ENCODE measurements around the gene PHETA1. TPM values are rescaled to one million over a fixed set of nuclear protein-coding genes. Genes with fewer than 3 reads are reported as not detected.

Gene PHETA1
- total and polyA plus RNA-seq, 2 donors (not counting 3 experiments of a cell fraction or from before 2014, with no cell fraction given) = 10.6 to 20.0 TPM

- Histone ChIP-seq H3K9ac (replicated peaks; ENCODE audit: extremely low read depth, insufficient read depth, low read length) (no peak overlapping the region), H3K4me2 (ENCODE audit: insufficient read depth, low read length) (no peak overlapping the region), H3K79me2 (ENCODE audit: control insufficient read depth, insufficient read depth, low read length) (no peaks in the 10 kb centered on the region), H3K27me3 (ENCODE audit: control insufficient read depth in 2 of 2, insufficient read depth in 2 of 2, low read length in 2 of 2) (no peaks in the 10 kb centered on the region), H3K36me3 (ENCODE audit: control insufficient read depth in 2 of 2, extremely low read depth in 1 of 2, insufficient read depth in 2 of 2, low read length in 2 of 2) (no peaks in the 10 kb centered on the region), H2AFZ (ENCODE audit: low read depth, low read length) (no peak overlapping the region), H3K27ac (ENCODE audit: insufficient read depth, low read depth, low read length) (no peak overlapping the region), H3K4me1 (ENCODE audit: control insufficient read depth, extremely low read depth, insufficient read depth, low read length) (no peaks in the 10 kb centered on the region), H3K9me1 (replicated peaks; ENCODE audit: control insufficient read depth, extremely low read depth, insufficient read depth, low read length) (no peaks in the 10 kb centered on the region), H3K9me3 (replicated peaks; ENCODE audit: control insufficient read depth, insufficient read depth, low read length) (no peaks in the 10 kb centered on the region), H3K4me3 (replicated peaks in 1 of 3; ENCODE audit: insufficient read depth in 1 of 3, low read depth in 1 of 3, low read length in 3 of 3) (no peak overlapping the region), H4K20me1 (replicated peaks; ENCODE audit: control insufficient read depth, extremely low read depth, insufficient read depth, low read length) (no peaks in the 10 kb centered on the region)
- FAIRE-seq (no peak), DNase-seq (ENCODE audit: low read depth, low spot score) (no peak)
- ChIA-PET POLR2A (no interaction called here), CTCF (no interaction called here)
- no TSS peak for BruUV-seq (replicated peaks)
- intact Hi-C loops (cut with micrococcal nuclease) = no loop called here
- TF ChIP-seq, protein P1, sequence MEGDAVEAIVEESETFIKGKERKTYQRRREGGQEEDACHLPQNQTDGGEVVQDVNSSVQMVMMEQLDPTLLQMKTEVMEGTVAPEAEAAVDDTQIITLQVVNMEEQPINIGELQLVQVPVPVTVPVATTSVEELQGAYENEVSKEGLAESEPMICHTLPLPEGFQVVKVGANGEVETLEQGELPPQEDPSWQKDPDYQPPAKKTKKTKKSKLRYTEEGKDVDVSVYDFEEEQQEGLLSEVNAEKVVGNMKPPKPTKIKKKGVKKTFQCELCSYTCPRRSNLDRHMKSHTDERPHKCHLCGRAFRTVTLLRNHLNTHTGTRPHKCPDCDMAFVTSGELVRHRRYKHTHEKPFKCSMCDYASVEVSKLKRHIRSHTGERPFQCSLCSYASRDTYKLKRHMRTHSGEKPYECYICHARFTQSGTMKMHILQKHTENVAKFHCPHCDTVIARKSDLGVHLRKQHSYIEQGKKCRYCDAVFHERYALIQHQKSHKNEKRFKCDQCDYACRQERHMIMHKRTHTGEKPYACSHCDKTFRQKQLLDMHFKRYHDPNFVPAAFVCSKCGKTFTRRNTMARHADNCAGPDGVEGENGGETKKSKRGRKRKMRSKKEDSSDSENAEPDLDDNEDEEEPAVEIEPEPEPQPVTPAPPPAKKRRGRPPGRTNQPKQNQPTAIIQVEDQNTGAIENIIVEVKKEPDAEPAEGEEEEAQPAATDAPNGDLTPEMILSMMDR (IDR thresholded peaks at IDR 0.05; ENCODE audit: extremely low read depth in 1 of 2, insufficient read depth in 1 of 2, low read depth in 1 of 2, low read length in 2 of 2) = no peak
- TF ChIP-seq JUN (IDR thresholded peaks at IDR 0.05; ENCODE audit: borderline replicate concordance, insufficient read depth, insufficient read length, low read depth) = no peak
- TF ChIP-seq POLR2A (IDR thresholded peaks at IDR 0.05; ENCODE audit: low read depth, low read length) = no peak
- dilution Hi-C loops (cut with MboI; ENCODE audit: extremely low pct_ligation_motif_present, low sequenced_read_pairs) = no loop called here
These were observed 48.4 kb downstream of the PHETA1 start for GRCh38 chr12:111320258-111321050.

- TF ChIP-seq POLR2A (IDR thresholded peaks at IDR 0.05; ENCODE audit: low read depth, low read length) = no peak
- TF ChIP-seq MAX (IDR thresholded peaks at IDR 0.05; ENCODE audit: insufficient read depth, insufficient read length) = no peak
- no peak for TF ChIP-seq GATA2 (IDR thresholded peaks at IDR 0.05; ENCODE audit: insufficient read depth, insufficient read length, low read depth, low read length)
- TF ChIP-seq, protein P1 (IDR thresholded peaks at IDR 0.05; ENCODE audit: extremely low read depth in 1 of 2, insufficient read depth in 1 of 2, low read depth in 1 of 2, low read length in 2 of 2) = no peak
- no peak for TF ChIP-seq POLR2AphosphoS5 (IDR thresholded peaks at IDR 0.05; ENCODE audit: insufficient read depth, low read depth, low read length)
- TF ChIP-seq JUN (IDR thresholded peaks at IDR 0.05; ENCODE audit: borderline replicate concordance, insufficient read depth, insufficient read length, low read depth) = no peak
- no peak for TF ChIP-seq FOS (IDR thresholded peaks at IDR 0.05; ENCODE audit: borderline replicate concordance, insufficient read depth, low read length)
- TF ChIP-seq EZH2 (IDR thresholded peaks at IDR 0.05; ENCODE audit: borderline replicate concordance, low read depth, low read length, severe bottlenecking) = no peak
- TF ChIP-seq MYC (IDR thresholded peaks at IDR 0.05; ENCODE audit: low read depth, low read length) = no peak
- H3K36me3 ChIP-seq (ENCODE audit: control insufficient read depth in 2 of 2, extremely low read depth in 1 of 2, insufficient read depth in 2 of 2, low read length in 2 of 2) = no peaks in the 10 kb centered on the region
- FAIRE-seq = no peak
- peaks cover 6% of the 10 kb centered on the region for H3K4me1 ChIP-seq (ENCODE audit: control insufficient read depth, extremely low read depth, insufficient read depth, low read length)
- H3K9me1 ChIP-seq (replicated peaks; ENCODE audit: control insufficient read depth, extremely low read depth, insufficient read depth, low read length) = no peaks in the 10 kb centered on the region
- CTCF ChIA-PET = interaction anchor here (0.9 kb wide), 1 partner anchor 21 kb away, joined by 4 read pairs; no protein-coding TSS in a partner anchor
- DNase-seq (ENCODE audit: low read depth, low spot score) = no peak
- H3K9me3 ChIP-seq (replicated peaks; ENCODE audit: control insufficient read depth, insufficient read depth, low read length) = no peaks in the 10 kb centered on the region
- BruUV-seq (replicated peaks) = no TSS peak
- H4K20me1 ChIP-seq (replicated peaks; ENCODE audit: control insufficient read depth, extremely low read depth, insufficient read depth, low read length) = no peaks in the 10 kb centered on the region
- dilution Hi-C loops (cut with MboI; ENCODE audit: extremely low pct_ligation_motif_present, low sequenced_read_pairs) (no loop called here), intact Hi-C loops (cut with micrococcal nuclease) (no loop called here)
- H3K9ac ChIP-seq (replicated peaks; ENCODE audit: extremely low read depth, insufficient read depth, low read length) = no peak overlapping the region
- no peak overlapping the region for H3K4me3 ChIP-seq (replicated peaks in 1 of 3; ENCODE audit: insufficient read depth in 1 of 3, low read depth in 1 of 3, low read length in 3 of 3)
- POLR2A ChIA-PET = no interaction called here
- no peaks in the 10 kb centered on the region for H3K79me2 ChIP-seq (ENCODE audit: control insufficient read depth, insufficient read depth, low read length)
- H2AFZ ChIP-seq (ENCODE audit: low read depth, low read length) = no peak overlapping the region
- H3K27me3 ChIP-seq (ENCODE audit: control insufficient read depth in 2 of 2, insufficient read depth in 2 of 2, low read length in 2 of 2) = no peaks in the 10 kb centered on the region
- H3K27ac ChIP-seq (ENCODE audit: insufficient read depth, low read depth, low read length) = no peak overlapping the region
- no peak overlapping the region for H3K4me2 ChIP-seq (ENCODE audit: insufficient read depth, low read length)
These were observed 49.2 kb downstream of the PHETA1 start for GRCh38 chr12:111319600-111320257.

Data from endothelial cell of umbilical vein (primary cell).